GM21576 (cell line): Measurements from ENCODE around the gene STK39.

Experiments
- ATAC-seq: cut with Tn5 transposase; IDR thresholded peaks from one replicate; pipeline ENCODE4 v1.9.1; 2021; ENCODE audit warnings: mild to moderate bottlenecking, moderate library complexity; ENCODE audit not compliant: unreplicated experiment

STK39 gene

GRCh38 chr2:168165985-168166901, 81.2 kb downstream of the STK39 start:
- ATAC-seq: no peak

GRCh38 chr2:168165397-168165796, 82.0 kb downstream of the STK39 start:
- no peak for ATAC-seq

GRCh38 chr2:168160897-168161296, 86.5 kb downstream of the STK39 start:
- ATAC-seq: no peak

- no peak for ATAC-seq
Measured at GRCh38 chr2:168159754-168160585, 87.4 kb downstream of the STK39 start.

GRCh38 chr2:168158586-168158985, 88.8 kb downstream of the STK39 start:
- no peak for ATAC-seq

GRCh38 chr2:168157926-168158325, 89.5 kb downstream of the STK39 start:
- no peak for ATAC-seq

GRCh38 chr2:168157070-168157469, 90.3 kb downstream of the STK39 start:
- no peak for ATAC-seq

GRCh38 chr2:168156661-168157060, 90.7 kb downstream of the STK39 start:
- no peak for ATAC-seq

- ATAC-seq: no peak
Measured at GRCh38 chr2:168155680-168156079, 91.7 kb downstream of the STK39 start.

- ATAC-seq: no peak
Measured at GRCh38 chr2:168155046-168155445, 92.3 kb downstream of the STK39 start.

- no peak for ATAC-seq
Measured at GRCh38 chr2:168152902-168153530, 94.4 kb downstream of the STK39 start.

GRCh38 chr2:168149986-168150385, 97.4 kb downstream of the STK39 start:
- ATAC-seq: no peak

GRCh38 chr2:168149150-168149974, 98.0 kb downstream of the STK39 start:
- ATAC-seq: no peak

- ATAC-seq: no peak
Measured at GRCh38 chr2:168147830-168148794, 99.3 kb downstream of the STK39 start.

- no peak for ATAC-seq
Measured at GRCh38 chr2:168146892-168147810, 100.2 kb downstream of the STK39 start.

GRCh38 chr2:168145426-168146310, 101.7 kb downstream of the STK39 start:
- ATAC-seq: no peak

GRCh38 chr2:168145011-168145410, 102.4 kb downstream of the STK39 start:
- no peak for ATAC-seq
